Inferior parietal cortex (tissue), 1 donor: Measurements from ENCODE around the gene HIF3A.
"Not testable (repeated sequence)": the region's sequence is repeated elsewhere in the genome, so short reads cannot be mapped to it uniquely, and the experiment has no call there.

ENCODE experiments used
- DNase-seq: peaks from one replicate; pipeline ENCODE4 v3.0.0-alpha.2; 2016; ENCODE audit errors: extremely low spot score

Gene HIF3A

GRCh38 chr19:46296722-46297461, at the start of gene HIF3A:
HIF3A (plus strand) TSS chr19:46297042; CDS start chr19:46297077, 35 bp downstream.
- DNase-seq, result no peak

DNA sequence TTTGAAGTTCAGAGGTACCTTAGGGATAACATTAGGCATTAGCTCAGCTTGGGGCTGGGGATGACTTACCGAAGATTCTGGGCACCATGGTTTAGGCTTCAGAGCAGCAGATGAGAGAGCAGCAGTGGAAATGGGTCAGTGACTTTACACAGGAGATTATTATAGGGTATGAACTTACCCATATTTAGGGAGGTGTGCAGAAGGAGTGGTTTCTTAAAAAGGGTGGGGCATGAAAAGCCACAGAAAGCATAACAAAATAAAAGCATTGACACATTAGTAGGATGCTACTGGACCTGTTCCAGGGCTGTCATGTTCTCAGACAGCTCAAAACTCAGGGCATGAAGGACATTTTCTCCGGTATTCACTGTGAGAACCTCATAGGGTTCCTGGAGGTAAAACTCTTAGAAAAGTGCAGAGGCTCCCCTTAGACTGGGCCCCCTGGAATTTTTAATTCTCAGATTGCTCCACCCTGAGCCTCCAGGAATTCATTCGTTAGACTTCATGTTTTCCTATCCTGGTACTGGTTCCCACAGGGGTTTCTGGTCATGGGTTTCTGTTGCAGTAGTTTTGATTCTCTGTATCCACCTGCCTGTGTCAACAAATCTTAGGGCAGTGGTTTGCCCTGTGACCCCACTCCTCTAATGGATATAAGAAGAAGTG, 46.6 kb upstream of the HIF3A start:
- no peak for DNase-seq

DNA sequence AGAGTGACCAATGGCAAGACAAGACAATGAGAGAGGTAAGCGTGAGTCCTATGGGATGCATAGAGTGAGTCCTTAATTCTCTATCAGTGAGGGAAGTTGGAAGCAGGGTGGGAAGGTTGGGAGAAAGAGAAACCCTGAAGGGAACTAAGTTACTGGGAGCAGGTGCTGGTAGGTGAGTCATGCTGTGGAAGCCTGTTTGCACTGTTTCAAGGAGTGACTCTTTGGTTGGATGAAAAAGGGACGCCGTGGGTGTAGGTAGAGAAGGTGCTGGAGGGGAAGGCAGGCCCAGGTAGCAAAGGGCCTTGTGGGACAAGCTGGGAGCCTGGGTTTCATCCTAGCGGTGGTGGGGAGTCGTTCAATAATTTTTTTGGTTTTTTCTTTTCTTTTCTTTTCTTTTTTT, 45.4 kb upstream of the HIF3A start:
- DNase-seq, result no peak

GRCh38 chr19:46254776-46255175, 42.1 kb upstream of the HIF3A start:
- DNase-seq, result no peak

GRCh38 chr19:46256855-46257254, 40.0 kb upstream of the HIF3A start:
- no peak for DNase-seq

GRCh38 chr19:46261501-46261900, 35.3 kb upstream of the HIF3A start:
- DNase-seq, result not testable (repeated sequence)

DNA sequence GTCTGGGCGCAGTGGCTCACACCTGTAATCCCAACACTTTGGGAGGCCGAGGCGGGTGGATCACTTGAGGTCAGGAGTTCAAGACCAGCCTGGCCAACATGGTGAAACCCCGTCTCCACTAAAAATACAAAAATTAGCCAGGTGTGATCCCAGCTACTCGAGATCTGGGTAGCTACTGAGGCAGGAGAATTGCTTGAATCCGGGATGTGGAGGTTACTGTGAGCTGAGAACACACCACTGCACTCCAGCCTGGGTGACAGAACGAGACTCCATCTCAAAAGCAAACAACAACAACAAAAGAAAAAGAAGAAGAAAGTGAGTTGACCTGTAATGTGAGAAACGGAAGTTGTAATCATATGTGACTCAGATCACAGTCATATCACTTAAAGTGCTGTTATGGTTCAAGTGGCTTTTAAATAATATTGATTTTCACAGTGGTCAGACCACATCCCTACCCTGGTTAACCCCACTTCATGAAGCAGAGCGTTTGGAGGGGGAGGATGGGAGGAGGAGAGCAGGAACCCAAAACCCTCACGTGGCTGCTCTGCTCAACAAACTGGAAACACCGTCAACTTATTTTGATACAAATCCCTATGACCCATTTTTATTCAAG, 34.1 kb upstream of the HIF3A start:
- not testable (repeated sequence) for DNase-seq

- DNase-seq, result not testable (repeated sequence)
These were observed 32.0 kb upstream of the HIF3A start for GRCh38 chr19:46264801-46265200.

GRCh38 chr19:46265217-46265828, 31.5 kb upstream of the HIF3A start:
- DNase-seq, result peak; percentile 92

GRCh38 chr19:46269101-46269500, 27.7 kb upstream of the HIF3A start:
- no peak for DNase-seq

- no peak for DNase-seq
These were observed 26.2 kb upstream of the HIF3A start for GRCh38 chr19:46270521-46271256.

DNA sequence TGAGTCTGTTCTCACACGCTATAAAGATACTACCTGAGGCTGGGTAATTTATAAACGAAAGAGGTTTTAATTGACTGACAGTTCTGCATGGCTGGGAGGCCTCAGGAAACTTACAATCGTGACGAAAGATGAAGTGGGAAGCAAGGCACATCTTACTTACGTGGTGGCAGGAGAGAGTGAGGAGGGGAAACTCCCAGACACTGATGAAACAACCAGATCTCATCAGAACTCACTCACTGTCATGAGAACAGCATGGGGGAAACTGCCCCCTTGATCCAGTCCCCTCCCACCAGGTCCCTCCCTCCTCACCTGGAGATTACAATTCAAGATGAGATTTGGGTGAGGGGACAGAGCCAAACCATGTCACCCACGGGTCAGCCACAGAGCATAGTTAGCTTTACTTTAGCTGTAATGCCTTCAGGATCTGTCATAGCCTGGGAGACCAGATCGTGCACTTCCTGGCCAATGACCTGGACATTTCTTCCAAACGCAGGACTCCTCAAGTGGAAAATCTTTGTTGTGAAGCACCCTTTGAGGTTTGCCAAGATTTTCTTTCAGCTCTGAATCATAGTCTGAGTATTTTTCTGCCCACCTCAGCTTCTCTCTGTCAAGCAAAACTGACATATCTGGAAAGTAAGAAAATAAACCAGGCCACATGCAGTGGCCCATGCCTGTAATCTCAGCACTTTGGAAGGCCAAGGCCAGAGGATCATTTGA, 25.2 kb upstream of the HIF3A start:
- DNase-seq, result no peak

DNA sequence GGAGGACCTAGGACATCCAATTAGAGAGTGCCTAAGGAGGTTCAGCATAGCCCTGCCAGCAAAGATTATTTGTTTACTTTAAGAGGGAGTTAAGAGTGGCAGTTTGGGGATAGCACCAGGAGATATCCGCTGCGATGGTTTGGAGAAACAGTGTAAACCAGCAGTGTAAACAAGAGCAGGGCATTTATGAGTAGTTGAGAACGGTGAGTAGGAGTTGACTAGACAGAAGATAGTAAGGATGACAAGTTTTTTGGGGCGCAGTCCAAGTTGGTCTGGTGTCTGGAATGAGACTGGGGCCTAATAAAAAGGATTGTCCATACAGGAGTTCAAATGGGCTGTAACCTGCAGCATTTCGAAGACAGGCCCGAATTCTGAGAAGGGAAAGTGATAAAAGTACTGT, 22.9 kb upstream of the HIF3A start:
- DNase-seq, result not testable (repeated sequence)

GRCh38 chr19:46279177-46279576, 17.7 kb upstream of the HIF3A start:
- no peak for DNase-seq

GRCh38 chr19:46283771-46284170, 13.1 kb upstream of the HIF3A start:
- DNase-seq, result no peak

DNA sequence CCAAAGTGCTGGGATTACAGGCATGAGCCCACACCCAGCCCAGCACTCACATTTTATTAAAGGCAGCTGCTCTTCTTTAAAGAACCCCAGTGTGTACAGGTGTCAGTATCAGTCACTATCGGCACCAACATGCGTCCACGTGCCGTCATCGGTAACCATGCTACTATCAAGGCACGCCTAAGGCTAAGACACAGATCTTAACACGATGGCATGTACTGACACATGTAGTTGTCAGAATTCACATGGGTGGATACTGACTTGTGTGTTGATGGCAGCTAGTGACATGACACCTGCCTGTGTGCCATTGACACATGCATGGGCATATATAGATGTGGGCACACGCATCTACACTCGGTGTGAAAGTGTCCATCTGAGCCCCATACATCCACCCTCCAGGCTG, 12.2 kb upstream of the HIF3A start:
- no peak for DNase-seq

- DNase-seq, result no peak
These were observed 9.3 kb upstream of the HIF3A start for GRCh38 chr19:46287585-46287984.

- DNase-seq, result no peak
These were observed 7.8 kb upstream of the HIF3A start for GRCh38 chr19:46288896-46289588.

DNA sequence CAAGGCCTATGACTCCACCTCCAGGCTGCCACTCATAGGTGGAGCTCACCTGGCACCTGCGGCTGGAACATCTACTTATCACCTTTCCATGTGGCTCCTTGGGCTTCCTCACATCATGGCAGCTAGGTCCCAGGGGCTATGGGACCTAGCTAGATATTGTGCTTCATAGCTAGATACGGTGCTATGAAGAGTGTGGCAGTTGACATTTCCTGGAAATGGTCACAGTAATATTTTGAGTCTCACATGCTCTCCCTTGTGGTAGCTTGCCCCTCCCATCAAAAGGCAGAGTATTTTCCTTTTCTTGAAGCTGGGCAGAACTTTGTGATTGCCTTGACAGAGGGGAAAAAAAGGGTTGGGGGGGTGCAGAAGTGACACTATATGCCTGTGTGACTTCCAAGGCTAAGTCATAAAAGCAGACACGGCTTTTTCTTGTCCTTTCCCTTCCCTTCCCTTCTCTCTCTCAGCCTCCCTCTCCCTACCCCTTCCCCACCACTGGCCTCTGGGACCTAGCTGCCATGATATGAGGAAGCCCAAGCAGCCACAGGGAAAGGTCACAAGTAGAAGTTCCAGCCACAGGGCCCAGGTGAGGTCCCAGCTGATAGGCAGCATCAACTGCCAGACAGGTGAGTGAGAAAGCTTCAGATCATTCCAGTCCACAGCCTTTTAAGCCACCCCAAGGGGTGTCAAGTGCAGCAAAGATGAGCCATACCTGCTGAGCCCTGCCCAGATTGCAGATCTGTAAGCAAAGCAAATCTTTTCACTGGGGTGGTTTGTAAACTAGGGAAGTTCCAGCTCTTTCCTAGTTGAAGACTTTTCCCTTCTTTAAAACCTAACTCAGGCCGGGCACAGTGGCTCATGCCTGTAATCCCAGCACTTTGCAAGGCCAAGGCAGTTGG, 6.9 kb upstream of the HIF3A start:
- DNase-seq, result no peak

DNA sequence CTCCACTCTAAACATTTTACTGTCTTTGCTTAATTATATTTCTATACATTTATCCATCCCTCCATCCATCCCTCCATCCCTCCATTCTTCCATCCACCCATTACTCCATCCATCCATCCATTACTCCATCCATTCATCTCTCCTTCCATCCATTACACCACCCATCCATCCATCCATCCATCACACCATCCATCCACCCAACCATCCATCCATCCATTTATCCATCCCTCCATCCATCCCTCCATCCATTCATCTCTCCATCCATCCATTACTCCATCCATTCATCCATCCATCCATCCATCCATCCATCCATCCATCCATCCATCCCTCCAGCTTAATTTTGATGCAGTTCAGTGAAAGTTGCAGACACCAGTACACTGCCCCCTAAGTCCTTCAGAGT, 5.0 kb upstream of the HIF3A start:
- DNase-seq, result no peak
